Subcutaneous adipose tissue (tissue), 4 donors: ENCODE results near the gene GSS. TPM values are rescaled to one million over a fixed set of nuclear protein-coding genes. Genes with fewer than 3 reads are reported as not detected.

Source experiments
- CTCF ChIP-seq: fragments of 450-650 bp; IDR thresholded peaks from one replicate; pipeline ENCODE4 v1.5.1; 2016; ENCODE audit warnings: low read depth, mild to moderate bottlenecking, control low read depth, antibody characterized with exemption, moderate library complexity
- total RNA-seq, 4 donors: library from RNA; depleted of rRNA; stranded (reverse); fragments of >200 nt; gene quantifications; one replicate each; pipeline ENCODE4 v1.1.0, GENCODE V29; 2016

Gene GSS
- total RNA-seq, 4 donors from 2014 or later, result 25.4 to 42.4 (median 30.0) TPM

- TF ChIP-seq CTCF, result no peak
Observed at GRCh38 chr20:34996243-34997028, 40.8 kb upstream of the GSS start.

DNA sequence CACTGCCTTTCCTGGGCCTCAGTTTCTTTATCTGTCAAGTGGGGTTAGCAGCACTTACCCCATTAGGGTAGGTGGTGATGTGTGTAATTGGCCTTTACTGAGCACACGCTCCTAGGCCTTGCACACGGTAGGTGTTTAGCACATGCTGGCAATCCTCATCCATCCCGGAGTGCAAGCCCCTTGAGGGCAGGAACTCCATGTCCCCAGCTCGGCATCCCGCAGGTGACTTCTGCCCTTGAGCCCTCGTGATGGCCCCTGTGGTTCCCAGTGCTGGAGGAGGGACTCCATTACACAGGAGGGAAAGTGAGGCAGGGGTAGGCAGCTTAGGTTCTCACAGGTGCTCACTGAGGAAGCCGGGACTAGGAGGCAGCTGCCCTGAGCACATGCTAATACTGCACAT, 40.1 kb upstream of the GSS start:
- no peak for TF ChIP-seq CTCF

GRCh38 chr20:34995192-34995591, 39.6 kb upstream of the GSS start:
- TF ChIP-seq CTCF, result no peak

- no peak for TF ChIP-seq CTCF
Observed at GRCh38 chr20:34994509-34995131, 39.0 kb upstream of the GSS start.

GRCh38 chr20:34993941-34994508, 38.4 kb upstream of the GSS start:
- TF ChIP-seq CTCF, result no peak

GRCh38 chr20:34992751-34993417, 37.3 kb upstream of the GSS start:
- TF ChIP-seq CTCF, result no peak
